IgD-negative memory B cell (primary cell): ENCODE data around the gene TMEM169. TPM values are rescaled to one million over a fixed set of nuclear protein-coding genes. Genes with fewer than 3 reads are reported as not detected.
A peak's percentile ranks its signal among the peaks of the same experiment; 100 is the strongest.

Experiments used
- H3K27ac Mint-ChIP-seq, 3 donors: one replicate each; pipeline ENCODE4 v1.8.0; 2020 to 2022; ENCODE audit warnings: mild to moderate bottlenecking in 3 of 3, mixed read lengths in 3 of 3, moderate library complexity in 1 of 3
- H3K27me3 Mint-ChIP-seq: one replicate; pipeline ENCODE4 v1.8.0; 2021; ENCODE audit warnings: mixed read lengths
- H3K36me3 Mint-ChIP-seq: one replicate; pipeline ENCODE4 v1.8.0; 2020; ENCODE audit warnings: mild to moderate bottlenecking, mixed read lengths
- H3K4me1 Mint-ChIP-seq, 3 donors: one replicate each; pipeline ENCODE4 v1.8.0; 2020 to 2022; ENCODE audit warnings: mixed read lengths in 3 of 3, mild to moderate bottlenecking in 1 of 3
- H3K4me3 Mint-ChIP-seq, 4 donors: one replicate each; pipeline ENCODE4 v1.8.0; 2020 to 2022; ENCODE audit warnings: mild to moderate bottlenecking in 4 of 4, mixed read lengths in 4 of 4, moderate library complexity in 3 of 4
- H3K9me3 Mint-ChIP-seq, 3 donors: one replicate each; pipeline ENCODE4 v1.8.0; 2020 to 2021; ENCODE audit warnings: mixed read lengths in 3 of 3, mild to moderate bottlenecking in 1 of 3
- polyA plus RNA-seq: library from polyadenylated mRNA; unstranded; fragments of 300-500 nt; fragmentation: Illumina TruSeq; gene quantifications from one replicate; pipeline ENCODE4 v1.2.3, GENCODE V29; 2021

TMEM169 gene
- polyA plus RNA-seq, 1 donor from 2014 or later: 0.53 TPM

DNA sequence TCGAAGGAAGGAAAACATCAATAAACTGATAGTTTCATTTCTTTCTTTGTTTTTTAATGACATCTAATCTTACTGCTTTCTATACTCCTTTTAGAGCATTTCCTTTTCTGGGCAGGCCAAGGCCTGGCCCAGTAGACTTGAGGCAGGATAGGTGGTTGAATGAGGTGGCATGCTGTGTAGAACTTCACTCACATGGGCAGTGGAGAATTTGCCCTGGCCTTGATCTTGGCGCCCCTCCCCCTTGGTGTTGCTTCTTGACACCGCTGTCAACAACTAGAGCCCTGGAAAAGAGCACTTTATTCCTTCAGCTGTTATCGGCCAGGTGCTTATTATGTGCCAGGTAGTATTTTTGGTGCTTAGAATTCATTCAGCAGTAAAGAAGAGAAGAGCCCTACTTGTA is 64.9 kb downstream of the TMEM169 start:
- peaks cover 0 to 4% (median 0%) of the 10 kb centered on the region in 3 donors for H3K4me1 Mint-ChIP-seq
- H3K27me3 Mint-ChIP-seq: no peaks in the 10 kb centered on the region
- no peaks in the 10 kb centered on the region for H3K36me3 Mint-ChIP-seq
- no peak overlapping the region for H3K4me3 Mint-ChIP-seq
- peak overlapping the region in 1 of 3 donors; percentile 81 for H3K27ac Mint-ChIP-seq
- H3K9me3 Mint-ChIP-seq: no peaks in the 10 kb centered on the region

- H3K27me3 Mint-ChIP-seq: no peaks in the 10 kb centered on the region
- no peak overlapping the region for H3K27ac Mint-ChIP-seq
- no peaks in the 10 kb centered on the region for H3K9me3 Mint-ChIP-seq
- no peaks in the 10 kb centered on the region for H3K36me3 Mint-ChIP-seq
- H3K4me3 Mint-ChIP-seq: no peak overlapping the region
- peaks cover 0 to 4% (median 0%) of the 10 kb centered on the region in 3 donors for H3K4me1 Mint-ChIP-seq
Observed at GRCh38 chr2:216147172-216148131, 65.7 kb downstream of the TMEM169 start.

DNA sequence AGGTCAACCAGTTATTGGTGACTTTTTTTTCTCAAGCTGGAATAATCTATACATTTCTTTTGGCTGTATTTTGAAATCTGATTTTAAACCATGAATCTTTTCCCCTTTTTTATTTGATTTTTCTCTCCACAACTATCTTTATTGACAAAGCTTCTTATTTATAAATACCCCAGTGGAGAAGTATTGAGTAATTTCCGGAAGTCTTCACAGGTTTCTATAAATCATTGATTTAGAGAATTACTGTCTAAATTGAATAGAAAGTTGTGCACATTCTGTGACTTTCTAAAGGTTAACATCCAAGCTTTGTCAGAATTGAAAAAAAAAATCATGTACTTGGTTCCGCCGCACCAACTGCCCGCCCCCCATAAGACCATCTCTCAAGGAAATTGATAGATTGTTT is 67.3 kb downstream of the TMEM169 start:
- Mint-ChIP-seq H3K9me3 (no peaks in the 10 kb centered on the region), H3K27me3 (no peaks in the 10 kb centered on the region), H3K36me3 (no peaks in the 10 kb centered on the region), H3K27ac (no peak overlapping the region), H3K4me1 (peaks cover 0 to 5% (median 4%) of the 10 kb centered on the region in 3 donors), H3K4me3 (no peak overlapping the region)

- H3K36me3 Mint-ChIP-seq: no peaks in the 10 kb centered on the region
- no peaks in the 10 kb centered on the region for H3K27me3 Mint-ChIP-seq
- H3K4me3 Mint-ChIP-seq: no peak overlapping the region
- no peaks in the 10 kb centered on the region for H3K9me3 Mint-ChIP-seq
- no peak overlapping the region for H3K27ac Mint-ChIP-seq
- H3K4me1 Mint-ChIP-seq: peaks cover 0 to 5% (median 4%) of the 10 kb centered on the region in 3 donors
Observed at GRCh38 chr2:216149741-216150140, 68.0 kb downstream of the TMEM169 start.

DNA sequence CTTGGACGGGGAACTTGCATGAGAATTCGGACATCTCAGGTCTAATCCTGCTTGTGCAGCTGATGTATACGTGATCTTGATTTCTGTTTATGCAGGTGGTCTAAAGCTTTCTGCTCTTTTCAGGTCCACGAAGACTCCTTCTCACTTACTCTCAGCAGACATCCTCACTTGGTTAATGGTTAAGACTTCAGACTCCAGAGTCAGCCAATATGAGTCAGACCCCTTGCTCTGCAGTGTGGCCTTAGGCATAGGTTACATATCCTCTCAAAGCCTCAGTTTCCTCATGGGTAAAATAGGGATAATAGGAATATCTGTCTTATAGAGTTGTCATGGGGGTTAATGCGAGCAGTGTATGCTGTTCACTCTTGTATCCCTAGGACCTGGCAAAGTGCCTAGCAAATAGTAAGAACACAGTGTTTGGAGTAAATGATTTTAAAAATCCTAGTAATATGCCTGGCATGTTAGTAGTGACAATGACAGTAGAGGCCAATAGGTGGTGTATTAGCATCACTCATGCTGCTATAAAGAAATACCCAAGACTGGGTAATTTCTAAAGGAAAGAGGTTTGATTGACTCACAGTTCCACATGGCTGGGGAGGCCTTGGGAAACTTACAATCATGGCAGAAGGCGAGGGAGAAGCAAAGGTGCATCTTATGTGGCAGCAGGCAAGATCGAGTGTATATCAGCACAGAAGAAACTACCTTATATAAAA is 69.8 kb downstream of the TMEM169 start:
- no peak overlapping the region for H3K4me3 Mint-ChIP-seq
- no peaks in the 10 kb centered on the region for H3K27me3 Mint-ChIP-seq
- no peaks in the 10 kb centered on the region for H3K9me3 Mint-ChIP-seq
- no peaks in the 10 kb centered on the region for H3K36me3 Mint-ChIP-seq
- H3K27ac Mint-ChIP-seq: peak overlapping the region in 1 of 3 donors; percentile 51
- H3K4me1 Mint-ChIP-seq: peaks cover 0 to 5% (median 4%) of the 10 kb centered on the region in 3 donors

Other genes starting within 250 kb of the TMEM169 start
- gene MREG, start 68.4 kb upstream of the TMEM169 start, polyA plus RNA-seq: 2.4 TPM
- gene PECR, start 110 bp upstream of the TMEM169 start, polyA plus RNA-seq: 18.6 TPM
- 234 TPM for gene XRCC5, start 27.4 kb downstream of the TMEM169 start, polyA plus RNA-seq